Stimulated activated CD8-positive, alpha-beta memory T cell treated with anti-CD3 and anti-CD28 coated beads, Interleukin-15, amount 100 ng/mL, for 48 hours (primary cell): ENCODE measurements around the gene DNAH17.

Experiments used
- DNase-seq, 2 donors: peaks; one replicate each; pipeline ENCODE4 v3.0.0-alpha.2; 2020; ENCODE audit warnings: low read depth in 2 of 2

Gene DNAH17, protein sequence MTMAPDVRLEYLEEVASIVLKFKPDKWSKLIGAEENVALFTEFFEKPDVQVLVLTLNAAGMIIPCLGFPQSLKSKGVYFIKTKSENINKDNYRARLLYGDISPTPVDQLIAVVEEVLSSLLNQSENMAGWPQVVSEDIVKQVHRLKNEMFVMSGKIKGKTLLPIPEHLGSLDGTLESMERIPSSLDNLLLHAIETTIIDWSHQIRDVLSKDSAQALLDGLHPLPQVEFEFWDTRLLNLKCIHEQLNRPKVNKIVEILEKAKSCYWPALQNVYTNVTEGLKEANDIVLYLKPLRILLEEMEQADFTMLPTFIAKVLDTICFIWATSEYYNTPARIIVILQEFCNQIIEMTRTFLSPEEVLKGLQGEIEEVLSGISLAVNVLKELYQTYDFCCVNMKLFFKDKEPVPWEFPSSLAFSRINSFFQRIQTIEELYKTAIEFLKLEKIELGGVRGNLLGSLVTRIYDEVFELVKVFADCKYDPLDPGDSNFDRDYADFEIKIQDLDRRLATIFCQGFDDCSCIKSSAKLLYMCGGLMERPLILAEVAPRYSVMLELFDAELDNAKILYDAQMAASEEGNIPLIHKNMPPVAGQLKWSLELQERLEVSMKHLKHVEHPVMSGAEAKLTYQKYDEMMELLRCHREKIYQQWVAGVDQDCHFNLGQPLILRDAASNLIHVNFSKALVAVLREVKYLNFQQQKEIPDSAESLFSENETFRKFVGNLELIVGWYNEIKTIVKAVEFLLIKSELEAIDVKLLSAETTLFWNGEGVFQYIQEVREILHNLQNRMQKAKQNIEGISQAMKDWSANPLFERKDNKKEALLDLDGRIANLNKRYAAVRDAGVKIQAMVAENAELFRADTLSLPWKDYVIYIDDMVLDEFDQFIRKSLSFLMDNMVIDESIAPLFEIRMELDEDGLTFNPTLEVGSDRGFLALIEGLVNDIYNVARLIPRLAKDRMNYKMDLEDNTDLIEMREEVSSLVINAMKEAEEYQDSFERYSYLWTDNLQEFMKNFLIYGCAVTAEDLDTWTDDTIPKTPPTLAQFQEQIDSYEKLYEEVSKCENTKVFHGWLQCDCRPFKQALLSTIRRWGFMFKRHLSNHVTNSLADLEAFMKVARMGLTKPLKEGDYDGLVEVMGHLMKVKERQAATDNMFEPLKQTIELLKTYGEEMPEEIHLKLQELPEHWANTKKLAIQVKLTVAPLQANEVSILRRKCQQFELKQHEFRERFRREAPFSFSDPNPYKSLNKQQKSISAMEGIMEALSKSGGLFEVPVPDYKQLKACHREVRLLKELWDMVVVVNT (N-terminal part only)

DNA sequence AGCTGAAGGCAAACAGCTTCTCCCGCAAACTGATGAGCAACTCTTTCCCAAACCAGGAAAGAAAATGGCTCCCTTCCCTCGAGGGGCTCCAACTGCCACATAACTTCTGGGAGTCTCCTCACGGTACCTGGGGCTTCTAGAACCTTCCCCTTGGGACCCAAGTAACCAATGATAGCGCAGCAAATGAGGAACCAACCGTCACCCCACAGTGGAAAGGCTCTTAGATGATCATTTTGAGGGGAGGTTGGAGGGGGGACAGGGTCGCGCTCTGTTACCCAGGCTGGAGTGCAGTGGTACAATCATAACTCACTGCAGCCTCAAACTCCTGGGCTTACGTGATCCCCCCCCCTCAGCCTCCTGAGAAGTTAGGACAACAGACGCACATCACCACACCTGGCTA, at the start of gene DNAH17:
DNAH17 (minus strand) TSS at position 101 of the 400 bp plus-strand sequence. CDS start 2,339 bp downstream, outside the sequence.
- DNase-seq, result no peak

DNA sequence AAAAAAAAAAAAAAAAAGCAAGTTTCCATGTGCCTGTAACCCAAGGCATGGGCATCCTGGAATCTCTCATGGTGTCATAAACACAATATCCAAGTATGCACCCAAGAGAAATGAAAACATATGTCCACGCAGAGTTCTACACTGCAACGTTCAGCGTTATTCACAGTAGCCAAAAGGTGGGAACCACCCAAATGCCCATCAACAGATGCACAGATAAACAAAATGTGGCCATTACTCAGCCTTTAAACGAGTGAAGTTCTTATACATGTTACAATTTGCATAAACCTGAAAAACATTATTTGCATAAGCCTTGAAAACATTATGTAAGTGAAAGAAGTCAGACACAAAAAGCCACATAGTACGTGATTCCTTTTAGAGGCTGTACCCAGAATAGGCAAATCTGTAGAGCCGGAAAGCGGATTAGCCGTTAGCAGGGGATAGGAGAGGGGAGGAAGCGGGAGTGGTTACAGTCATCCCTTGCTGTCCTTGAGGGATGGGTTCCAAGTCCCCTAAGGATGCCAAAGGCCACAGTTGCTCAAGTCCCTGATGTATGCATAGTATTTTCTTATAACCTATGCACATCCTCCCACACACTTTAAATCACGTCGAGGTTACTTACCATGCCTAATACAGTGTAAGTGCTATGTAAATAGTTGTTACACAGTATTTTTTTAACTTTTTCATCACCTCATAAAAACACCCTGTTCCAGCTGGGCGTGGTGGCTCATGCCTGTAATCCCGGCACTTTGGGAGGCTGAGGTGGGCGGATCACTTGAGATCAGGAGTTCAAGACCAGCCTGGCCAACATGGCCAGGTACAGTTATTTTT, 47.3 kb upstream of the DNAH17 start:
- DNase-seq, result no peak

DNA sequence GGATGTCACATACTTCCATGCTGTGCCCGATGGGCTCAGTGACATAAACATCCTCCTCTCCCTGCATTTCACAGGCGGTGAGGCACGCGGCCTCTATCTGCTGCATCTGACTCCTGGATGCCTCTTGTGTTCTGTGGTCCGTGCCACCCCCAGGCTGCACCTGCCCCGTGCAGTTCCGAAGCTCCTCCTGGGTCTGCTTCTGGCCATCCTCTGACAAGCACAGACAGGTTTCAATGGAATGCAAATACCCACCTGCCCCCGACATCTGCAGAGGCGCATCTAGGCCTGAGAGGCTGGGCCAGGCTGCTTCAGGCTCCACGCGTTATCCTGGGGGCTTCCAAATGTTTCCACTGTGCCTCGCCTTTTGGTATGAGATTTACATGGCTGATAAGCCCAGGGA, 46.3 kb upstream of the DNAH17 start:
- DNase-seq, result no peak

DNA sequence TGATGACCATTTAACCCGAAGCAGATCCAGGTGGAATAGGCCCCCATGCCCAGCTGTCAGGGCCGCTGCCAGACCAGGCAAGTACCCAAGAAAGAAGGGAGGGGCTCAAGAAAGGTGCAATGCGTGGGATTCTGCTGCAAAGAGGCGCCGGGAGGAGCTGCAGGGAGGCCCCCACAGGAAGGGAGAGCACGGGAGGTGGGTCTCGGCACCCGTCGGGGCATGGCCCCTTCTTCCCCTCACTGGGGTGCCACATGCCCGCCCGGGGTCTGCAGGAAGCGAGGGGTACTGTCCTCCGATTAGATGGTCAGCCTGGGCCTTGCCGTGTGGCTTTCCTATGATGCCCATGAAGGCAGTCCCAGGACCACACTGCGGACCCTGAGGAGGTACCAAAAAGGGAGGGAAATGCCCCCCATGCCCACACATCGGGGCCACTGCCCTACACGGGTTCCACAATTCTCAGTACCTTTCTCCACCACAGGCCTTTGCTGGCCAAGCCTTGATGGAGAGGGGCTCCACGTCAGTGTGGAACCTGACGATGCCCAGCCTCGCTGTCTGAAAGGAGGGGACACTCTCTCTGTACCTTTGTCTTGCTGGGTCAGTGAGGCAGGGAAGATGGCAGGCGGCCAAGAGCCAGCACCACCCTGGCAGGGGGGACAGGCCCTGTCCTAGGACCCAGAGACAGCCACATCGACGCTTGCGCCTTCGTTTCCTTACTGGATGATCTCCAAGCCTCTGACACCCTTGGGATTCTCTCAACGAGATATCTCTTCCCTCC, 45.5 kb upstream of the DNAH17 start:
- DNase-seq, result no peak

DNA sequence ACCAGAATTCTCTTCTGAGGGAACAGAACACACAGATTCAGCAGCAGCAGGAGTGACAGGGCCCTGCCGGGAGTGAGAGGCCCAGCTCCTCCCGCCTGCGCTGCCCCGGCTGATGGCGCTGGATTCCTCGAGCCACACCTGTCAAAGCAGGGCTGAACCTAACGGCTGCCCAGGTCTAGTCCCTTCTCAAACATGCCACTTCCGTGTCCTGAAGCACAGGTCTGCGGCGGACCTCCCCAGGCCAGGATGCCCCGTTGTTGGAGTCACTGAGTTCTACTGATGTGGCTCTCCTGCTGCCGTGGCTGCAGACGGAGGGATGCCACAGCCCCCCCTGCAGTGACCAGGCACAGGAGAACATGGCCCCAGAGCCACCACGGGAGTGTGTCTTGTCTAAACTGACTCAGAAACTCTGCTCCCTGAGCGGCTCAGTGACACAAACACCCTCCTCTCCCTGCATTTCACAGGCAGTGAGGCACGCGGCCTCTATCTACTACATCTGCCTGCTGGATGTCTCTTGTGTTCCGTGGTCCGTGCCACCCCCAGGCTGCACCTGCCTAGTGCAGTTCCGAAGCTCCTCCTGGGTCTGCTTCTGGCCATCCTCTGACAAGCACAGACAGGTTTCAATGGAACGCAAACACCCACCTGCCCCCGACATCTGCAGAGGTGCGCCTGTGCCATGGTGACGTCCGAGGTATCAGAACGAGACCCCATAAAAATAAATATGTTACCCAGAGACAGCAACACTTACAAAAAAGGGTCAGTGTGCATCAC, 44.7 kb upstream of the DNAH17 start:
- DNase-seq, result no peak

DNA sequence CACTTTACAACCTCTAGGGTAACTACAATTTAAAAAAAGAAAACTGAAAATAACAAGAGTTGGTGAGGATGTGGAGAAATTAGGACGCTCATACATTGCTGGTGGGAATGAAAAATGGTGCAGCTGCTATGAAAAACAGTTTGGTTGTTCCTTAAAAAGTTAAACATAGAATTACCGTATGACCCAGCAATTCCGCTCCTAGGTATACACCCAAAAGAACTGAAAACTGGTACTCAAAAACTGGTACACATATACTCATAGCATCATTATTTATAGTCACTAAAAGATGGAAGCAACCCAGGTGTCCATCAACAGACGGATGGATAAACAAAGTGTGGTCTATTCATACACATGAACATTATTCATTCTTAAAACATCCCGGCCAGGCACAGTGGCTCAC, 42.9 kb upstream of the DNAH17 start:
- DNase-seq, result no peak

DNA sequence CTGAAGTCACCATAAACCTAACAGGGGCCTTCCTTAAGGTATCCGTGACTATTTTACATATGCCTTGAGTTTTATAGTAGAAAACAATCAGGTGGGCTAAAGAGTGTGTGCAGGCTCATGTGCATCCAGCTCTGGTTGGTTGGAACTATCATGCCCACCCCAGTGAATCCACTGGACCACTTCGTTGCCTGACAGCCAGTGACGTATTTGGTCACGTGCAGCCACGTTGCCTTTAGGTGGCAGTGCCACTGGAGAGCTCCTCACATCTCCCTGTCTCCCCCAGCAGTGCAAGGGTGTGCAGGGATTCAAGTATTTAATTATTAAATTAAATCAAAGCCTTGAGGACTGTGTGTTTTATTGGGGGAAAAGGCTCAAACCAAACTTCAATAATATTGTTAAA, 42.1 kb upstream of the DNAH17 start:
- DNase-seq, result no peak

DNA sequence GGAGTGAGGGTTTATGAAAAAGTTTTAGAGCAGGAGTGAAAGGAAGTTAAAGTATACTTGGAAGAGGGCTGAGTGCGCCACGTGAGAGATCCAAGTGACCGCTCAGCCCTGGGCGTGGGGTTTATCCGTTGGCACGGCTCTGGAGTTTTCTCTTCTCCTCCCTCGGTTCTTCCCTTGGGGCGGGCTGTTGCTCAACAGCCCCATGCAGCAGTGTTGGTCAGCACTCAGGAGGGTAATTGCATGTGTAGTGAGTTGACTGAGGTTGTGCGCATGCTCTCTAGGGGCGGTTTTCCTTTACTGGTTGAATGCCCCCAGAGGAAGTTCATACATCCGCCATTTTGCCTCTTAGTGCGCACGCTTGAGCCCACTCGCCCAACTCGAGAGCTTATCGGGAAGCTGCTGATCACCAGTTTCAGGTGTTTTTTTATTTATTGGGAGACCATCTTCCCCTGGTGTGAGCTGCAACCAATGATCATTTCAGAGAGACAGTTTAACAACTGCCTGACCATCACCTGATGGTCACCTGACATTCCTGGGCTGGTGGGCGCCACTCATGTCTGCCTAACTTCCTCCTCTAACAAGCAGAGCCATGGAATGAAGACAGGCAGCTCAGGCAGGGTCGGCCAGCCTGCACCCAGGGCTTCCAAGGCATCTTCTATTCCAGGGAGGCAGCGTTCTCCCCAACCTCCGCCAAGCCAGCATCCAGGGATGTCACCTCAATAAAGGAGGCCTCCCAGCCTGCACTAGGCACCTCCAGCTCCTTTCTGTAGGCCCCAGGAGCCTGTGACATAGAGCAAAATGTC, 41.3 kb upstream of the DNAH17 start:
- no peak for DNase-seq

DNA sequence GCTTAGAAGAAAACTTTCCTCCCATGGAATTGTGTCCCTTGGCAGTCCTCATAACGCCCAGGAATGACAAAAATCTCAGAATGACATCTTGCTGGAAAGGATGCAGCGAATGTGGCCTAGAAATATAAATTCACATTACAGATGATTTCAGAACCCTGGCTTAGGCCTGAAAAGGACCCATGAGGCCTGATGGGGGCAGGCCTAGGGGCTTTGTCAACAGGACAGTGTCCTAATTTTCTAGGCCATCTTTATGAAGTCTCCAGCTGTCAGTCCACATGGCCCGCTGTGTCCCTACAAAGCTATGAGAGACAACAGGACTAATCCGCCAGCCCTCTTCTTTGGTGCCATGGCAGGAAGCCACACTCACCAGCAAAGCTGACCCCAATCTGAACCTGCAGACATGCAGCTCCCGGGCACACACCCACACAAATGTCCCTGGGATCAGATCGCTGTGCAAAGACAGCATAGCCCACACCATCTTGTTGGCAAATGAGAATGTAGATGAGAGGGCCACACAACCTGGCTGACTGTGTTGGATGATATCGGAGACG, 40.4 kb upstream of the DNAH17 start:
- no peak for DNase-seq

DNA sequence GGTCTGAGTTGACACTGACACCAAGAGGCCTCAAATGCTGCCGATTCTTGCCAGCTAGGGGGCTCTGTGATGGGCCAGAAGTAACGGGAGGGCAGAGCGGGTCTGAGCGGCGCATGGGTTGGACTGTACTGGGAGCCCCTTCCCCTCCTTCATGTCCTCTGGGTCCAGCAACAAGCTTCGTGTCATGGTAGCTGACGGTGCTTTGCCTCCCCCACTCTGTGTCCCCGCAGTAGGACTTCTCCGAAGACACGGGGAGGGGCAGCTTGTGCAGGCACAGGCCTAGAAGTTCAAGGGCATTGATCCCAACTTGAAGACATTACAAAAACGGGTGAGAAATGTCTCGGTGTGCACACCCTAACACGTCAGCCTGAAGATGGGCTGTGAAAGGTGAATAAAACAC, 39.8 kb upstream of the DNAH17 start:
- no peak for DNase-seq

DNA sequence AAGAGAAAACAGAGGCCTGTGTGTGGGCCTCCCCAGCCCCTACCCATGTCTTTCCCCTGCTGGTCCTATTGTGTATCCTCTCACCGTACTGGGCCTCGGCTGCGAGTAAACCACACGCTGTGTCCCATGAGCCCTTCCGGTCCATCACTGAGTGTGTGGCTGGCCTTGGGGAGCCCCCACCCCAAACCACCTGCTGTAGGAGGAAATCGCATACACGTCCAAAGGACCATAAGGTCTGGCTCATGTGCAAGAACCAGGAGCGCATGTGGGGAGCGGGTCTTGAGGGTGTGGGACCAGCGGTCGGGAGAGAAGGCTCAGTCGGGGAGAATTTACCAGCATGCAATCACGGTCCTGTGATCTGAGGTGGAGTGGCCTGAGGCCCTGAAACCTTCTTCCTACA, 38.4 kb upstream of the DNAH17 start:
- DNase-seq, result no peak

DNA sequence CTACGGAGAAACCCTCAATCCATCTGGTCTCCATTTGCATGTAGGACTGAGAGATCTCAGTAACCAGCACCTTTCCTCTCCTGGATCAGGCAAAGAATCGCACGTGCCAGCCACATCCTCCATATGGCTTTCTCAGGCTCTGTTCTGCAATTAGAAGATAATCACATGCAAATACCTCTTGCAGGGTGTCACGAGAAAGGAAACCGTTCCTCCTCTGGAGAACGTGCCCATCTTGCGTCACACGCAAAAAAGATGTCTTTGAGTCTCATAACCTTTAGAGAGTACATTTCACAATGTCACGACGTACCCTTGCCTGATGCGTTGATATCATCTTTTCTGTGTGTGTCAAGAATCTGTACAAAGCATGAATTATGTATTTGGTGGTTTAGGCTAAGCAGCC, 36.2 kb upstream of the DNAH17 start:
- DNase-seq, result no peak

DNA sequence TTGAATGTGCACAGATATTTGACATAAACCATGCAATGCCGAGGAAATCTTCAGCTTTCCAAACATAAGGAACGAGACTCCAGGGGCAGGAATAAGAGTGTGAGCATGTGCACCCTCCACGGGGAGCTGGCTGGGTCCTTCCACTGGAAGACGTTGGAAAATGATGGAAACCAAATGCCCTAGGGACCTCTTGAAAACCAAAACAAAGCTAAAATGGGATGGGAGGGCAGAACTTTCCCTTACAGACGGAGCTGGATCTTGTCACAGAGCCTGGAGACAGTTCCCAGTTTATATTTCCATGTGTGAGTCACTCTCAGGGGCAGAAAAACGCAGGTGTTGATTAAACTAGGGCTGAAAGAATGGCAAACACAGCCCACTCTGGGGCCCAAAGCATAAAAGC, 34.4 kb upstream of the DNAH17 start:
- DNase-seq, result no peak

DNA sequence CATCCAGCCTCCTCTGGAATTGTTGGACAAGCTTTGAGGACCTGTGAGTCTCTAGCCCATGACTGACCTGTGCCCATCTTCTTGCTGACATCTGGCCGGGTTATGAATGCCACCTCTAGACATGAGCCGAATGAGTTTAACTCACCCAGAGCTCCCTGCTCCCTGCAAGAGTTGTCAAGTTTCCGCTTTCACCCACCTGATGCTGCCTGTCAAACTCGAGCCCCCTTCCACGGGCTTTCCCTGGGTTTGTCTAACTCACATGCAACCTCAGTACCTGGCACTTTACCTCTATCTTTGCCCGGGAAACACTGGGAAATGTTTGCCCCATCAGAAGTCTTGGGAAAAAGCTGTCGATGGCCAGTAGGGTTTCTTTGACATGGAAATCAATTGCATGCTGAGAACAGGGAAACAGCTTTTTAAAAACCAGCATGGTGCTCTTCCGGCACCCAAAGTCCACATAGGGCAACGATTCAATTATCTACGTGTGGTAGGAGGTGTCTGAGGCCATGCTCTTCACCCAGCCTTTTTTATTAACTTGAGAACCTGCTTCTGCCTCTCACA, 33.8 kb upstream of the DNAH17 start:
- DNase-seq, result no peak

DNA sequence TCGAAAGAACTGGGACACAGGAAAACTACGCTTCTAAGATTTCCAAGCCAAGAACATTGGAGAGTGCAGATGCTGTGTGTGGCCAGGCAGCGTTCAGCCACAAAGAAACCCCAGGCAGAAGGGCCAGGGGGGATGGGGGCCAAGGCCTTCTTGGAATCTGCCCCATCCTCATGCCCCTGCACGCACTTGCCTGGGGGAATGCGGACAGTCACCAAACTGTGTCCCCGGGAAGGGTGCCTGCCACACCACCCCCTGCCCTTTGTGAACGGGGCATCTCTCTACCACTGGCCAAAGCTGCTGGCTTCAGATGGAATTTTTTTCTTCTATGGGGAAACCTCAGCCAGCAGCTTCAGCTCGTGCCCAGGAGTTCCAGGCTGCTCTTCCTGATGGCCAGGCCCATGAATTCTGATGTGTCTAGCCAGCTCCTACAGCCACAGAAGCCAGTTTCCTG, 32.0 kb upstream of the DNAH17 start:
- DNase-seq, result no peak

DNA sequence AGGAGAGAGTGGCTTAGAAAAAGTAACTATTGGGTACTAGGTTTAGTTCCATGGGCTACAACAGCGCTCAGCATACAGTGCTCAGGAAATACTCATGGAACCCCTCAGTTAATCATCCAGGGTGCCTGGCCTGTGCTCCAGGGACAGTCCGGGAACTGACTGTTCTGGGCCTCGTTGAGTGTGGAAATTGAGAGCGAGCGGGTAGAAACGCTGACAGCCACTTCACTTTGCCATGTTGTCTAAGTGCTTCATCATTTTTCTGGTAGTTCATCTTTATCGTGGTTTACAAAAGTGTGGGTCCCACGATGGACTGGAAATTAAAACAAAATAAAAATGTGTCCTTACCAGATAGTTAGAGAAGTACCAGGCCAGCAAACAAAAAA, 31.6 kb upstream of the DNAH17 start:
- DNase-seq, result no peak

DNA sequence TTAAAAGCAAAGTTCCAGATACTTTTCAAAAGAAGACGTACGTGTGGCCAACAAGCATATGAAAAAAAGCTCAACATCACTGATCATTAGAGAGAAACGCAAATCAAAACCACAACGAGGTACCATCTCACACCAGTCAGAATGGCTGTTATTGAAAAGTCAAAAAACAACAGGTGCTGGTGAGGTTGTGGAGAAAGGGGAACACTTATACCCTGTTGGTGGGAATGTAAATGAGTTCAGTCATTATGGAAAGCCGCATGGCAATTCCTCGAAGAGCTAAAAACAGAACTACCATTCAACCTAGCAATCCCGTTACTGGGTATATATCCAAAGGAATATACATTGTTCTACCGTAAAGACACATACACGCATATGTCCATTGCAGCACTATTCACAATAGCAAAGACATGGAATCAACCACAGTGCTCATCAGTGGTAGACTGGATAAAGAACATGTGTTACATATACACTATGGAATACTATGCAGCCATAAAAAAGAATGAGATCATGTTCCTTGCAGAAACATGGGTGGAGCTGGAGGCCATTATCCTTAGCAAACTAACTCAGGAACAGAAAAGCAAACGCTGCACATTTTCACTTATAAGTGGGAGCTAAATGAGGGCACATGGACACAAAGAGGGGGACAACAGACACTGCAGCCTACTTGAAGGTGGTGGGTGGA, 31.1 kb upstream of the DNAH17 start:
- DNase-seq, result no peak

DNA sequence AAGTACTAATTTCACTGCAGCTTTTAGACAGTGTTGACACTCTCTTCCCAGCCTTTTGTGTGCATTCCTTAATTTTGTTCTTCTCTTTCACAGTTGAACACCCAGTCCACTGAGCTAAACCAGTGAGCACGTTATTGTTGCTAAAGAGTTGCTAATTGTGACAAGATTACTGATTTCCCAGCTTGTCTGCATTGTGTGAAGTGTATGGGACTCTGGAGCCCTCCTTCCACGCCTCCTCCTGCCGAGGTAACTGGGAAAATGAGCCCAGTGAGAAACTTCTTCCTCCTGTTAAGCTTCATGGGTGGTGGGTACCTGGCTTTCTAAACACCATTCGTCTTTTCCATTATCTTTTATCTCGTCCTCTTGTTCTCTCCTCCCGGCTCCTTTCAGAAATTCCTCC, 29.8 kb upstream of the DNAH17 start:
- no peak for DNase-seq
